A673 (cell line): ENCODE measurements around the gene MTX1.
"Not testable (repeated sequence)": the region's sequence is repeated elsewhere in the genome, so short reads cannot be mapped to it uniquely, and the experiment has no call there.

Experiments used
- CTCF ChIP-seq: fragments of 300-800, 200-600 bp; sonication (generic); conservative IDR thresholded peaks from 2 replicates; pipeline ENCODE4 v1.5.1; 2017; ENCODE audit warnings: low read depth, mild to moderate bottlenecking, antibody characterized with exemption, low read length, moderate library complexity, mixed read lengths
- EZH2 ChIP-seq: fragments of 200-600 bp; sonication (generic); IDR thresholded peaks from 2 replicates; pipeline ENCODE4 v1.6.1; 2017; ENCODE audit warnings: borderline replicate concordance, low read depth, mild to moderate bottlenecking, mixed read lengths, antibody characterized with exemption, low read length; ENCODE audit not compliant: poor library complexity, severe bottlenecking

GRCh38 chr1:155235375-155235774, 26.9 kb downstream of the MTX1 start:
- TF ChIP-seq CTCF, EZH2: not testable (repeated sequence)
